Measurements from ENCODE around the gene INPP5A.

DNA sequence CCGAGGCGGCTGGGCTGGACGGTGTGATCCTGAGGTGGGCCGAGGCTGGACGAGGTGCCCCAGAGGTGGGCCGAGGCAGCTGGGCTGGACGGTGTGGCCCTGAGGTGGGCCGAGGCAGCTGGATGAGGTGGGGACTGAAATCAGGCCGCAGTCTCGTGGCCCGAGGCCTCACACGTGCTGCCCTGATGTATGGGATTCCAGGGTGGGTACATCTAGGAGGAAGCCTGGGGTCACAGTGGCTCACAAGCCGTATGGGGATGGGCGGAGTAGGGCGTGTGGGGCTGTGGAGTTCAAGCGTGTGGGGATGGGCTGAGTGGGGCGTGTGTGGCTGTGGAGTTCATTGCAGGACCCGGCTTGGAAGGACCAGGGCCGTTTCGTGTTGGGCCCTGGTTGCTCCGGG, 260.8 kb downstream of the INPP5A start:
- TF ChIP-seq, protein P1, sequence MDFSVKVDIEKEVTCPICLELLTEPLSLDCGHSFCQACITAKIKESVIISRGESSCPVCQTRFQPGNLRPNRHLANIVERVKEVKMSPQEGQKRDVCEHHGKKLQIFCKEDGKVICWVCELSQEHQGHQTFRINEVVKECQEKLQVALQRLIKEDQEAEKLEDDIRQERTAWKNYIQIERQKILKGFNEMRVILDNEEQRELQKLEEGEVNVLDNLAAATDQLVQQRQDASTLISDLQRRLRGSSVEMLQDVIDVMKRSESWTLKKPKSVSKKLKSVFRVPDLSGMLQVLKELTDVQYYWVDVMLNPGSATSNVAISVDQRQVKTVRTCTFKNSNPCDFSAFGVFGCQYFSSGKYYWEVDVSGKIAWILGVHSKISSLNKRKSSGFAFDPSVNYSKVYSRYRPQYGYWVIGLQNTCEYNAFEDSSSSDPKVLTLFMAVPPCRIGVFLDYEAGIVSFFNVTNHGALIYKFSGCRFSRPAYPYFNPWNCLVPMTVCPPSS (IDR thresholded peaks at IDR 0.05), result no peak
- TF ChIP-seq ZNF383 (CRISPR knock-in tag; IDR thresholded peaks at IDR 0.05; ENCODE audit: borderline replicate concordance), result no peak
- no peak for TF ChIP-seq ZNF589 (CRISPR knock-in tag; conservative IDR thresholded peaks at IDR 0.05)
- no peak for TF ChIP-seq KLF13 (CRISPR knock-in tag; IDR thresholded peaks at IDR 0.05)
- no peak for TF ChIP-seq NBN (conservative IDR thresholded peaks at IDR 0.05)
- no peak for TF ChIP-seq ZFP90 (CRISPR knock-in tag; IDR thresholded peaks at IDR 0.05; ENCODE audit: borderline replicate concordance)
- TF ChIP-seq, protein P2, sequence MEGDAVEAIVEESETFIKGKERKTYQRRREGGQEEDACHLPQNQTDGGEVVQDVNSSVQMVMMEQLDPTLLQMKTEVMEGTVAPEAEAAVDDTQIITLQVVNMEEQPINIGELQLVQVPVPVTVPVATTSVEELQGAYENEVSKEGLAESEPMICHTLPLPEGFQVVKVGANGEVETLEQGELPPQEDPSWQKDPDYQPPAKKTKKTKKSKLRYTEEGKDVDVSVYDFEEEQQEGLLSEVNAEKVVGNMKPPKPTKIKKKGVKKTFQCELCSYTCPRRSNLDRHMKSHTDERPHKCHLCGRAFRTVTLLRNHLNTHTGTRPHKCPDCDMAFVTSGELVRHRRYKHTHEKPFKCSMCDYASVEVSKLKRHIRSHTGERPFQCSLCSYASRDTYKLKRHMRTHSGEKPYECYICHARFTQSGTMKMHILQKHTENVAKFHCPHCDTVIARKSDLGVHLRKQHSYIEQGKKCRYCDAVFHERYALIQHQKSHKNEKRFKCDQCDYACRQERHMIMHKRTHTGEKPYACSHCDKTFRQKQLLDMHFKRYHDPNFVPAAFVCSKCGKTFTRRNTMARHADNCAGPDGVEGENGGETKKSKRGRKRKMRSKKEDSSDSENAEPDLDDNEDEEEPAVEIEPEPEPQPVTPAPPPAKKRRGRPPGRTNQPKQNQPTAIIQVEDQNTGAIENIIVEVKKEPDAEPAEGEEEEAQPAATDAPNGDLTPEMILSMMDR (CRISPR knock-in tag; IDR thresholded peaks at IDR 0.05), result no peak
- TF ChIP-seq RFX5 (IDR thresholded peaks at IDR 0.05; ENCODE audit: low read depth, low read length), result no peak
- TF ChIP-seq RNF2 (conservative IDR thresholded peaks at IDR 0.05; ENCODE audit: low read depth), result no peak
- TF ChIP-seq, protein P3, sequence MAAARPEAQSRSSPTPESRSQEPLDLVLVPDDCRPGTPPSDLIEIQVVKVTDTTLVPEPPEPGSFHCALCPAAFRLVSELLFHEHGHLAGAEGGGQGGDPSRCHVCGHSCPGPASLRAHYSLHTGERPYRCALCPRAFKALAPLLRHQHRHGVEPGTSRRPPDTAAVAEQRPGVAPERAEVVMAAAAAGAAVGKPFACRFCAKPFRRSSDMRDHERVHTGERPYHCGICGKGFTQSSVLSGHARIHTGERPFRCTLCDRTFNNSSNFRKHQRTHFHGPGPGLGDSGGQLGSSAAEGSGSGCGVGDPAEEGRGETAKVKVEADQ (CRISPR knock-in tag; IDR thresholded peaks at IDR 0.05; ENCODE audit: borderline replicate concordance), result no peak
- TF ChIP-seq NFKB2 (CRISPR knock-in tag; IDR thresholded peaks at IDR 0.05; ENCODE audit: borderline replicate concordance), result no peak
- no peak for TF ChIP-seq CEBPB (IDR thresholded peaks at IDR 0.05; ENCODE audit: borderline replicate concordance, low read depth, low read length)
- TF ChIP-seq, protein P4, sequence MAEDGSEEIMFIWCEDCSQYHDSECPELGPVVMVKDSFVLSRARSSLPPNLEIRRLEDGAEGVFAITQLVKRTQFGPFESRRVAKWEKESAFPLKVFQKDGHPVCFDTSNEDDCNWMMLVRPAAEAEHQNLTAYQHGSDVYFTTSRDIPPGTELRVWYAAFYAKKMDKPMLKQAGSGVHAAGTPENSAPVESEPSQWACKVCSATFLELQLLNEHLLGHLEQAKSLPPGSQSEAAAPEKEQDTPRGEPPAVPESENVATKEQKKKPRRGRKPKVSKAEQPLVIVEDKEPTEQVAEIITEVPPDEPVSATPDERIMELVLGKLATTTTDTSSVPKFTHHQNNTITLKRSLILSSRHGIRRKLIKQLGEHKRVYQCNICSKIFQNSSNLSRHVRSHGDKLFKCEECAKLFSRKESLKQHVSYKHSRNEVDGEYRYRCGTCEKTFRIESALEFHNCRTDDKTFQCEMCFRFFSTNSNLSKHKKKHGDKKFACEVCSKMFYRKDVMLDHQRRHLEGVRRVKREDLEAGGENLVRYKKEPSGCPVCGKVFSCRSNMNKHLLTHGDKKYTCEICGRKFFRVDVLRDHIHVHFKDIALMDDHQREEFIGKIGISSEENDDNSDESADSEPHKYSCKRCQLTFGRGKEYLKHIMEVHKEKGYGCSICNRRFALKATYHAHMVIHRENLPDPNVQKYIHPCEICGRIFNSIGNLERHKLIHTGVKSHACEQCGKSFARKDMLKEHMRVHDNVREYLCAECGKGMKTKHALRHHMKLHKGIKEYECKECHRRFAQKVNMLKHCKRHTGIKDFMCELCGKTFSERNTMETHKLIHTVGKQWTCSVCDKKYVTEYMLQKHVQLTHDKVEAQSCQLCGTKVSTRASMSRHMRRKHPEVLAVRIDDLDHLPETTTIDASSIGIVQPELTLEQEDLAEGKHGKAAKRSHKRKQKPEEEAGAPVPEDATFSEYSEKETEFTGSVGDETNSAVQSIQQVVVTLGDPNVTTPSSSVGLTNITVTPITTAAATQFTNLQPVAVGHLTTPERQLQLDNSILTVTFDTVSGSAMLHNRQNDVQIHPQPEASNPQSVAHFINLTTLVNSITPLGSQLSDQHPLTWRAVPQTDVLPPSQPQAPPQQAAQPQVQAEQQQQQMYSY (CRISPR knock-in tag; IDR thresholded peaks at IDR 0.05), result no peak
- no peak for TF ChIP-seq TCF12 (IDR thresholded peaks at IDR 0.05)
- no peak for TF ChIP-seq TCF12 (CRISPR knock-in tag; IDR thresholded peaks at IDR 0.05)

All from HepG2 (cell line).